PFSK-1 (cell line): ENCODE results near the gene EXOC5.

ENCODE experiments used
- FOXP2 ChIP-seq: optimal IDR thresholded peaks from 2 replicates; pipeline ENCODE3; 2011; ENCODE audit warnings: borderline replicate concordance, control low read depth, inconsistent platforms; ENCODE audit not compliant: insufficient read depth; ENCODE audit errors: extremely low read length, extremely low read depth
- POLR2AphosphoS5 ChIP-seq: IDR thresholded peaks from 2 replicates; pipeline ENCODE4 v1.6.1; 2012; ENCODE audit warnings: low read depth, mild to moderate bottlenecking, control low read depth, low read length, moderate library complexity
- REST ChIP-seq, 2 experiments: IDR thresholded peaks; 2 replicates each; pipeline versions ENCODE4 v1.6.1 to v1.8.0; 2011 to 2012; ENCODE audit warnings: low read depth in 2 of 2, low read length in 2 of 2, control low read depth in 1 of 2, inconsistent platforms in 1 of 2, mild to moderate bottlenecking in 1 of 2, moderate library complexity in 1 of 2; ENCODE audit not compliant: insufficient read depth in 1 of 2
- SIN3A ChIP-seq: IDR thresholded peaks from 2 replicates; pipeline ENCODE4 v1.6.1; 2012; ENCODE audit warnings: mild to moderate bottlenecking, low read length, moderate library complexity, borderline replicate concordance; ENCODE audit not compliant: insufficient read depth
- TAF1 ChIP-seq: IDR thresholded peaks from 2 replicates; pipeline ENCODE4 v1.6.1; 2012; ENCODE audit warnings: low read length, control low read depth, borderline replicate concordance; ENCODE audit not compliant: insufficient read depth

EXOC5 gene

DNA sequence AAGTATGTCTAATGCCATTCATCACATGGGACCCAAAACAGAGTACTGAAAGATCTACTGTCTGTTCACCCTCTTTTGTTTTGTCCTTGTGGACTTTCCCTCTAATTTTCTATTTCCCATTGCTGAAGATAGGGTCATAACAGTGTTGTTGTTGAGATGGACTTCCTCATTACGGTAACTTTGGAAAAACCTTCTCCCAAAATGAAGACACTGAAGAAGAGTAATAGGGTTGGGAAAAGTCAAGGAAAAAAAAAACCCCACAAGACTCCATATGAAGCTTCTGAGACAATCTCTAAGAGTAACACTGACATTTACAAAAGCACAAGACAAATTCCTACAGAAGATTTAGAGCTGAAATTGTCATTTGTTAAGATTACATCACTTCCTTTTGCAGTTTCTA is 36.7 kb downstream of the EXOC5 start:
- TF ChIP-seq REST (IDR thresholded peaks at IDR 0.05; ENCODE audit: insufficient read depth in 1 of 2, low read depth in 2 of 2, low read length in 2 of 2) (no peak), FOXP2 (no peak), SIN3A (no peak), TAF1 (no peak), POLR2AphosphoS5 (no peak)

DNA sequence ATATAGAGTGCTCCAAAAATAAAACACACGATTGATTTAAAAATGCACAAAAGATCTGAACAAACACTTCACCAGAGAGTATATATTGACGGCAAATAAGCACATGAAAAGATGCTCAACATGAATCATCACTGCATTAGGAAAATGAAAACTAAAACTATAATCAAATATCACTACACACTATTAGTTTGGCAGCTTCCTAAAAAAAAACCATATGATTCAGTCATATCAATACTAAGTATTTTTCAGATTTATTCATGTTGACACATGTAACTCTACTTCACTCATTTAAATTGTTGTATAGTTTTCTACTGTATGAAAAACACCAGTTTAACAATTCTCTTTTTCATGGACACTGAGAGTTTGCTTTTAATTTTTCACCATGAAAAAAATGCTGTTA is 41.6 kb downstream of the EXOC5 start:
- TF ChIP-seq POLR2AphosphoS5 = no peak
- TF ChIP-seq REST (IDR thresholded peaks at IDR 0.05; ENCODE audit: insufficient read depth in 1 of 2, low read depth in 2 of 2, low read length in 2 of 2) = no peak
- no peak for TF ChIP-seq TAF1
- no peak for TF ChIP-seq FOXP2
- no peak for TF ChIP-seq SIN3A

- no peak for TF ChIP-seq REST (IDR thresholded peaks at IDR 0.05; ENCODE audit: insufficient read depth in 1 of 2, low read depth in 2 of 2, low read length in 2 of 2)
- no peak for TF ChIP-seq TAF1
- no peak for TF ChIP-seq FOXP2
- no peak for TF ChIP-seq SIN3A
- no peak for TF ChIP-seq POLR2AphosphoS5
Observed at GRCh38 chr14:57221931-57222330, 46.8 kb downstream of the EXOC5 start.

DNA sequence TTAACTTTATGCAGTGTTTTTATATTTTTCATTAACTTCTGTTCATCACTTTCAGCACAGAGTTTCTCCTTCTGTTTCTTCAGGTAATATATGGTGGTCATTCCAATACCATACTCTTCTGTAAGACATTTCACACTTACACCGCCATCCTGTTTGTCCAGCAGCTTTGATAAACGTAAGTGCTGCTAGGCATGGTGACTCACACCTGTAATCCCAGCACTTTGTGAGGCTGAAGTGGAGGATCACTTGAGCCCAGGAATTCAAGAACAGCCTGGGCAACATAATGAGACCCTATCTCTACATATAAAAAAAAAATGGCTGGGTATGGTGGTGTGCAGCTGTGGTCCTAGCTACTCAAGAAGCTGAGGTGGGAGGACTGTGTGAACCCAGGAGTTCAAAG is 55.8 kb downstream of the EXOC5 start:
- no peak for TF ChIP-seq REST (IDR thresholded peaks at IDR 0.05; ENCODE audit: insufficient read depth in 1 of 2, low read depth in 2 of 2, low read length in 2 of 2)
- TF ChIP-seq POLR2AphosphoS5 = no peak
- no peak for TF ChIP-seq TAF1
- TF ChIP-seq FOXP2 = no peak
- TF ChIP-seq SIN3A = no peak

GRCh38 chr14:57209561-57209960 is 59.1 kb downstream of the EXOC5 start:
- TF ChIP-seq SIN3A (no peak), FOXP2 (no peak), POLR2AphosphoS5 (no peak), TAF1 (no peak), REST (IDR thresholded peaks at IDR 0.05; ENCODE audit: insufficient read depth in 1 of 2, low read depth in 2 of 2, low read length in 2 of 2) (no peak)
